GM23248 (cell line): ENCODE measurements around the gene SFN.
"Not testable (repeated sequence)": the region's sequence is repeated elsewhere in the genome, so short reads cannot be mapped to it uniquely, and the experiment has no call there.

Experiments used
- EZH2 ChIP-seq: fragments of 200-600 bp; sonication (generic); IDR thresholded peaks from 2 replicates; pipeline ENCODE4 v1.6.1; 2018; ENCODE audit warnings: antibody characterized with exemption, mild to moderate bottlenecking; ENCODE audit not compliant: insufficient read depth, poor library complexity, severe bottlenecking
- EZH2phosphoT487 ChIP-seq: fragments of 200-600 bp; sonication (generic); IDR thresholded peaks from 2 replicates; pipeline ENCODE4 v1.6.1; 2018; ENCODE audit warnings: antibody characterized with exemption, moderate library complexity, mild to moderate bottlenecking, low read depth; ENCODE audit not compliant: insufficient read depth

GRCh38 chr1:26837665-26838064, 25.3 kb upstream of the SFN start:
- TF ChIP-seq EZH2phosphoT487, EZH2: not testable (repeated sequence)
